Panc1 (cell line): Measurements from ENCODE around the gene NDUFB3. TPM values are rescaled to one million over a fixed set of nuclear protein-coding genes. Genes with fewer than 3 reads are reported as not detected.

Experiments
- ATAC-seq: fragments of 200-7000 bp; cut with Tn5 transposase; 2 replicates; pipeline ENCODE4 v1.9.1; 2020; ENCODE audit warnings: mild to moderate bottlenecking, moderate library complexity
- BruUV-seq: library from RNA; stranded (reverse); fragments of 400-500 nt; replicated peaks from 2 replicates; lab custom pipeline; 2021; lab: Mats Ljungman, UMichigan
- CTCF ChIA-PET: fragments of 300-600 bp; sonication (Branson Sonifier 250); formaldehyde crosslinking; loops from one replicate; lab custom pipeline; 2022; ENCODE audit warnings: antibody characterized with exemption; lab: Charles Lee
- POLR2A ChIA-PET: fragments of 300-600 bp; sonication (Branson Sonifier 250); formaldehyde crosslinking; loops from one replicate; lab custom pipeline; 2022; ENCODE audit warnings: antibody characterized with exemption; lab: Charles Lee
- DNase-seq: peaks from one replicate; pipeline ENCODE4 v3.0.0-alpha.2; 2010; ENCODE audit warnings: low read depth, low spot score
- H3K27ac ChIP-seq: 2 replicates; pipeline ENCODE4 v1.5.1; 2011; ENCODE audit warnings: mild to moderate bottlenecking, low read length, inconsistent platforms
- H3K27me3 ChIP-seq: fragments of 200-500 bp; sonication (Bioruptor generic); 2 replicates; pipeline ENCODE4 v1.6.0; 2014; ENCODE audit warnings: low read length, inconsistent platforms; ENCODE audit not compliant: control insufficient read depth, insufficient read depth
- H3K36me3 ChIP-seq: fragments of 200-500 bp; sonication (Bioruptor generic); 2 replicates; pipeline ENCODE4 v1.5.1; 2014; ENCODE audit warnings: inconsistent platforms, mild to moderate bottlenecking, low read length, moderate library complexity; ENCODE audit not compliant: control insufficient read depth, insufficient read depth
- H3K4me1 ChIP-seq: 2 replicates; pipeline ENCODE4 v1.5.1; 2011; ENCODE audit warnings: inconsistent platforms, mild to moderate bottlenecking, low read length, moderate library complexity; ENCODE audit not compliant: control insufficient read depth, insufficient read depth
- H3K4me3 ChIP-seq, 2 experiments: 2 replicates each; pipeline ENCODE4 v1.5.1; 2011 to 2012; ENCODE audit warnings: low read depth in 2 of 2, low read length in 2 of 2, mild to moderate bottlenecking in 2 of 2, inconsistent platforms in 1 of 2, moderate library complexity in 1 of 2
- H3K9me3 ChIP-seq: fragments of 200-500 bp; sonication (Bioruptor generic); 2 replicates; pipeline ENCODE4 v1.5.1; 2014; ENCODE audit warnings: low read depth, mild to moderate bottlenecking, inconsistent platforms, low read length, moderate library complexity; ENCODE audit not compliant: control insufficient read depth, insufficient read depth
- CTCF ChIP-seq: fragments of 450-650 bp; IDR thresholded peaks from 2 replicates; pipeline ENCODE4 v1.5.1; 2017; ENCODE audit warnings: mild to moderate bottlenecking
- POLR2AphosphoS5 ChIP-seq: IDR thresholded peaks from 2 replicates; pipeline ENCODE4 v1.6.1; 2012; ENCODE audit warnings: mild to moderate bottlenecking, low read depth, low read length, moderate library complexity
- REST ChIP-seq, 2 experiments: IDR thresholded peaks; 2 replicates each; pipeline ENCODE4 v1.6.1; 2011 to 2012; ENCODE audit warnings: low read depth in 2 of 2, control low read depth in 1 of 2, low read length in 1 of 2, mild to moderate bottlenecking in 1 of 2, moderate library complexity in 1 of 2; ENCODE audit not compliant: insufficient read depth in 1 of 2
- SIN3A ChIP-seq: IDR thresholded peaks from 2 replicates; pipeline ENCODE4 v1.6.1; 2012; ENCODE audit warnings: low read depth, mild to moderate bottlenecking, low read length, moderate library complexity, borderline replicate concordance; ENCODE audit not compliant: insufficient read depth
- TCF7L2 ChIP-seq: IDR thresholded peaks from 2 replicates; pipeline ENCODE4 v1.6.1; 2011; ENCODE audit warnings: mild to moderate bottlenecking, low read depth, low read length, inconsistent platforms
- in situ Hi-C: cut with HindIII; loops from 2 replicates; pipeline ENCODE4 v1.10.0; 2016; ENCODE audit warnings: low sequenced_read_pairs, low pct_unique_long_range_greater_than_20kb
- intact Hi-C: fragments of 100-400 bp; cut with micrococcal nuclease; formaldehyde crosslinking; loops from one replicate; pipeline ENCODE4 v1.10.0; 2022; ENCODE audit not compliant: unreplicated experiment
- total RNA-seq: library from RNA; stranded (reverse); gene quantifications from one replicate; pipeline ENCODE4 v1.2.1, GENCODE V29; 2021; ENCODE audit not compliant: unreplicated experiment

NDUFB3 gene
- total RNA-seq, 1 experiment from 2014 or later, result 88.6 TPM

- no peaks in the 10 kb centered on the region for H3K9me3 ChIP-seq
- peak overlapping the region; percentile 67 to 84 for H3K4me3 ChIP-seq
- ChIA-PET CTCF (interaction anchor here (0.7 kb wide), 1 partner anchor 52 kb away, joined by 3 read pairs; no protein-coding TSS in a partner anchor), POLR2A (no interaction called here)
- H3K27me3 ChIP-seq, result no peaks in the 10 kb centered on the region
- peaks cover 57% of the 10 kb centered on the region for H3K4me1 ChIP-seq
- intact Hi-C loops, result no loop called here
- H3K36me3 ChIP-seq, result no peaks in the 10 kb centered on the region
- DNase-seq, result no peak
- H3K27ac ChIP-seq, result peak overlapping the region; percentile 100
- in situ Hi-C loops, result no loop called here
- no TSS peak for BruUV-seq
- peak; percentile 49 for ATAC-seq
- TF ChIP-seq REST (IDR thresholded peaks at IDR 0.05; ENCODE audit: insufficient read depth in 1 of 2, low read depth in 2 of 2, low read length in 1 of 2), result no peak
- TF ChIP-seq TCF7L2, result peak; percentile 42; the same call in 1 of the 2 replicates
- no peak for TF ChIP-seq POLR2AphosphoS5
- no peak for TF ChIP-seq CTCF
- TF ChIP-seq SIN3A, result no peak
Measured at GRCh38 chr2:201118961-201119854, 47.4 kb downstream of the NDUFB3 start.

- H3K36me3 ChIP-seq, result no peaks in the 10 kb centered on the region
- TF ChIP-seq CTCF (no peak), POLR2AphosphoS5 (no peak), SIN3A (no peak), REST (IDR thresholded peaks at IDR 0.05; ENCODE audit: insufficient read depth in 1 of 2, low read depth in 2 of 2, low read length in 1 of 2) (no peak), TCF7L2 (no peak)
- no peak overlapping the region for H3K4me3 ChIP-seq
- in situ Hi-C loops (no loop called here), intact Hi-C loops (no loop called here)
- BruUV-seq, result no TSS peak
- H3K27me3 ChIP-seq, result no peaks in the 10 kb centered on the region
- no peaks in the 10 kb centered on the region for H3K9me3 ChIP-seq
- H3K27ac ChIP-seq, result peak overlapping the region; percentile 80
- CTCF ChIA-PET, result interaction anchor here (0.7 kb wide), 1 partner anchor 36 kb away, joined by 3 read pairs; no protein-coding TSS in a partner anchor
- DNase-seq (no peak), ATAC-seq (no peak)
- POLR2A ChIA-PET, result no interaction called here
- peaks cover 80% of the 10 kb centered on the region for H3K4me1 ChIP-seq
Measured at GRCh38 chr2:201122276-201122675, 50.5 kb downstream of the NDUFB3 start.
